ENCODE results near the gene ASNS. TPM values are rescaled to one million over a fixed set of nuclear protein-coding genes. Genes with fewer than 3 reads are reported as not detected.

Gene ASNS
- total and polyA plus RNA-seq, 2 of the 8 experiments (the other 6 are each of a cell fraction or from before 2014, with no cell fraction given) = 32.2 to 150 TPM

- POLR2A ChIA-PET (ENCODE audit: partially characterized antibody) = interaction anchor here (0.8 to 2.5 kb wide), 5 partner anchors 11 to 145 kb away, joined by 3 to 10 read pairs (median 4); no protein-coding TSS in a partner anchor
These were observed 3.9 kb downstream of the ASNS start for GRCh38 chr7:97868314-97868713.

More at GRCh38 chr7:97868314-97868713, 3.9 kb downstream of the ASNS start:
- H4K20me1 ChIP-seq (replicated peaks in 1 of 2; ENCODE audit: control insufficient read depth in 1 of 2, insufficient read depth in 2 of 2, low read length in 2 of 2) = peaks cover 0 to 3% of the 10 kb centered on the region in 2 experiments
- no peak overlapping the region for H3K14ac ChIP-seq (ENCODE audit: insufficient read length)
- no peak overlapping the region for H3K27ac ChIP-seq (ENCODE audit: low read depth, low read length)
- H3K23me2 ChIP-seq (ENCODE audit: low read depth, low read length) = no peaks in the 10 kb centered on the region; the same call in 1 of the 2 replicates
- no peak for DNase-seq (ENCODE audit: low read depth in 1 of 2, low spot score in 2 of 2)
- no peak overlapping the region for H3K4ac ChIP-seq (replicated peaks; ENCODE audit: insufficient read length, low read depth, low read length)
- no peak overlapping the region for H3K4me2 ChIP-seq (ENCODE audit: insufficient read depth in 1 of 2, low read depth in 2 of 2, low read length in 2 of 2)
- H2BK12ac ChIP-seq (ENCODE audit: low read depth, low read length) = no peak overlapping the region
- no peak overlapping the region for H4K5ac ChIP-seq (ENCODE audit: insufficient read length, low read depth, low read length)
- CTCF ChIA-PET (ENCODE audit: partially characterized antibody) = interaction anchor here (1.1 kb wide), 1 partner anchor 145 kb away, joined by 3 read pairs; no protein-coding TSS in a partner anchor
- H2AFZ ChIP-seq (ENCODE audit: low read length) = no peak overlapping the region
- H2BK20ac ChIP-seq (ENCODE audit: low read length) = no peak overlapping the region
- peaks cover 0 to 52% (median 22%) of the 10 kb centered on the region in 4 experiments; a peak in 5 of 8 replicates for H3K36me3 ChIP-seq (ENCODE audit: control insufficient read depth in 2 of 4, insufficient read depth in 4 of 4, low read length in 3 of 4)
- H3K56ac ChIP-seq (replicated peaks; ENCODE audit: insufficient read length, low read depth, low read length) = no peak overlapping the region
- FAIRE-seq = no peak
- H2BK15ac ChIP-seq (ENCODE audit: low read length) = no peak overlapping the region
- TF ChIP-seq NANOG (IDR thresholded peaks at IDR 0.05; ENCODE audit: insufficient read depth, low read depth, low read length, poor library complexity, severe bottlenecking) (no peak), SP4 (IDR thresholded peaks at IDR 0.05; ENCODE audit: low read length) (no peak)
- H3K18ac ChIP-seq (ENCODE audit: extremely low read depth, low read length) = no peak overlapping the region
- H3K79me1 ChIP-seq (ENCODE audit: low read depth, low read length) = no peaks in the 10 kb centered on the region
- H2BK120ac ChIP-seq (replicated peaks; ENCODE audit: low read depth, low read length) = no peak overlapping the region
- no peak overlapping the region for H2AK5ac ChIP-seq (ENCODE audit: low read depth, low read length)
- no peak overlapping the region for H3K9ac ChIP-seq (replicated peaks in 1 of 4; ENCODE audit: extremely low read depth in 1 of 4, low read depth in 3 of 4, low read length in 3 of 4)
- no peak overlapping the region for H2BK5ac ChIP-seq (ENCODE audit: low read depth, low read length)
- H3K79me2 ChIP-seq (ENCODE audit: control insufficient read depth in 1 of 2, insufficient read depth in 2 of 2, low read length in 2 of 2) = peaks cover 0 to 22% of the 10 kb centered on the region in 2 experiments; a peak in 2 of 4 replicates
- no peak overlapping the region for H3K23ac ChIP-seq (ENCODE audit: insufficient read length)
- no peak overlapping the region for H4K8ac ChIP-seq (ENCODE audit: extremely low read depth, insufficient read depth, low read length)
- no peak overlapping the region for H3K4me3 ChIP-seq (ENCODE audit: extremely low read depth in 1 of 4, insufficient read depth in 2 of 4, low read depth in 3 of 4, low read length in 4 of 4)
- peaks cover 0 to 2% (median 0%) of the 10 kb centered on the region in 4 experiments; a peak in 1 of 7 replicates for H3K27me3 ChIP-seq (replicated peaks in 1 of 4; ENCODE audit: control insufficient read depth in 3 of 4, extremely low read depth in 1 of 4, insufficient read depth in 3 of 4, low read length in 3 of 4)
- H3K9me3 ChIP-seq (ENCODE audit: insufficient read depth in 2 of 2, low read depth in 1 of 2, low read length in 1 of 2) = no peaks in the 10 kb centered on the region
- no peak overlapping the region for H4K91ac ChIP-seq (replicated peaks; ENCODE audit: insufficient read length, low read length)
- H3K4me1 ChIP-seq (replicated peaks in 1 of 4; ENCODE audit: control insufficient read depth in 3 of 4, insufficient read depth in 4 of 4, low read length in 3 of 4) = peaks cover 0 to 2% (median 2%) of the 10 kb centered on the region in 4 experiments; a peak in 3 of 7 replicates
